Common myeloid progenitor, CD34-positive (primary cell): ENCODE data around the gene PPM1H.

Source experiments
- CTCF ChIA-PET: fragments of 350-600 bp; sonication (Branson Sonifier 250); formaldehyde crosslinking; loops from one replicate; lab custom pipeline; 2021; ENCODE audit warnings: antibody characterized with exemption; lab: Charles Lee
- POLR2A ChIA-PET: fragments of 350-600 bp; sonication (Branson Sonifier 250); formaldehyde crosslinking; loops from one replicate; lab custom pipeline; 2021; ENCODE audit warnings: antibody characterized with exemption; lab: Charles Lee
- DNase-seq, 3 donors: peaks; one replicate each; pipeline versions ENCODE4 v3.0.0 to v3.0.0-alpha.2; 2013
- H3K27ac ChIP-seq, 2 experiments: 1 replicate in 1 of 2; 2 replicates in 1 of 2; pipeline ENCODE4 v1.7.0; 2013; ENCODE audit warnings: inconsistent platforms in 2 of 2, low read length in 2 of 2, mild to moderate bottlenecking in 2 of 2, low read depth in 1 of 2, moderate library complexity in 1 of 2; ENCODE audit not compliant: severe bottlenecking in 2 of 2, insufficient read depth in 1 of 2, poor library complexity in 1 of 2
- H3K27me3 ChIP-seq, 5 experiments: replicated peaks in 2 of 5; 1 replicate in 3 of 5; 2 replicates in 2 of 5; pipeline versions ENCODE4 v1.6.1 to v1.7.0; 2013; ENCODE audit warnings: low read length in 4 of 5, mild to moderate bottlenecking in 2 of 5, moderate library complexity in 2 of 5, inconsistent platforms in 1 of 5; ENCODE audit not compliant: insufficient read depth in 5 of 5, control insufficient read depth in 4 of 5
- H3K36me3 ChIP-seq, 4 experiments: 1 replicate in 2 of 4; 2 replicates in 2 of 4; pipeline versions ENCODE4 v1.6.1 to v1.7.0; 2013; ENCODE audit warnings: low read length in 3 of 4, control low read depth in 1 of 4, mild to moderate bottlenecking in 1 of 4; ENCODE audit not compliant: control insufficient read depth in 4 of 4, insufficient read depth in 4 of 4
- H3K4me1 ChIP-seq, 4 experiments: 1 replicate in 3 of 4; 2 replicates in 1 of 4; pipeline versions ENCODE4 v1.6.1 to v1.7.1; 2013; ENCODE audit warnings: low read length in 3 of 4, mild to moderate bottlenecking in 3 of 4, control low read depth in 1 of 4, inconsistent platforms in 1 of 4, moderate library complexity in 1 of 4; ENCODE audit not compliant: control insufficient read depth in 4 of 4, insufficient read depth in 4 of 4; ENCODE audit errors: control extremely low read depth in 1 of 4
- H3K4me3 ChIP-seq, 7 experiments: 1 replicate in 4 of 7; 2 replicates in 3 of 7; pipeline versions ENCODE4 v1.5.1 to v1.7.0; 2013; ENCODE audit warnings: mild to moderate bottlenecking in 7 of 7, low read length in 6 of 7, moderate library complexity in 6 of 7, inconsistent platforms in 2 of 7, low read depth in 2 of 7, control low read depth in 1 of 7; ENCODE audit not compliant: insufficient read depth in 4 of 7, control insufficient read depth in 1 of 7; ENCODE audit errors: extremely low read depth in 1 of 7
- H3K9me3 ChIP-seq, 5 experiments: 1 replicate in 4 of 5; 2 replicates in 1 of 5; pipeline versions ENCODE4 v1.6.1 to v1.7.1; 2013; ENCODE audit warnings: low read length in 4 of 5, mild to moderate bottlenecking in 2 of 5, inconsistent platforms in 1 of 5, low read depth in 1 of 5, moderate library complexity in 1 of 5; ENCODE audit not compliant: control insufficient read depth in 4 of 5, insufficient read depth in 2 of 5; ENCODE audit errors: control extremely low read depth in 1 of 5
- WGBS: methylation state at CpG from one replicate; pipeline ENCODE4 v1.1.5; 2013; ENCODE audit not compliant: insufficient coverage; 5-methylcytosine and 5-hydroxymethylcytosine counted together

Gene PPM1H

DNA sequence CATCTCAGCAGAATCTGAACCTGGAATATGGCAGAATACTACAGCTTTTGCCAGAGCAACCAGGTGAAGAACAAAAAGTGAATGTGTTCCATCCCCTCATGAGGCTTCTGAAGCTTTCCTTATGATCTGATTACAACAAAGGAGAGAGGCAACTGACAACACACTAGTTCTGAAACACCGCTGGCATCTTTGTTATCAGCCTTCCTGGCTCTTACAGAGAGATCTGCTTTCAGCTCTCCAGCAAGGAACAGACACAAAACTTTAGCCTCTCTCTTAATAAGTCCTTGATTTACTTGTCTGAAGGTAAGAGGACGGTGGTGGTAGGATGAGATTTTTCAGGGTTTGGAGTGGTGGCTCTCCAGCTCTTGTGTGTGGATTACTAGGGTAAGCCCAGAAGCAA, 227.0 kb downstream of the PPM1H start:
- CTCF ChIA-PET: interaction anchor here (1.3 to 4.8 kb wide), 5 partner anchors 10 to 92 kb away, joined by 3 to 22 read pairs (median 4); no protein-coding TSS in a partner anchor

DNA sequence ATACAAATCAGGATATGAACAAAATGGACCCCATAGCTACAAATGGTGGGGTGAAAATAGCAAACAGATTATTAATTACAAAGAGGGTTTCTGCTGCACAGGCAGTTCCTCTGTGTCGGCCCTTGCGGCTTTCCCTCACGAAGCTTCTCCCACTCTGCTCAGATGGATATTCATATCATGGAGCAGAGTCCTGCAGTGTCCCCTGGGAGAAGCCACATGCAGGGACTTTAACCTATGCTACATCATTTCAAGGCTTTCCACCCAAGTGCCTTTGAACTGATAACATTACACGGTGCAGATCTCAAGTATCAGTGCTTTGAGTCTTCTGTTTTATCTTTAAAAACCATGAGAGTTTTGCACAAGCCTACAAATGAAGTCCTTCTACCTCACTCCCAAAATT, 229.1 kb downstream of the PPM1H start:
- POLR2A ChIA-PET: no interaction called here
- CTCF ChIA-PET: interaction anchor here (1.2 to 4.8 kb wide), 4 partner anchors 8 to 20 kb away, joined by 3 to 22 read pairs (median 6); no protein-coding TSS in a partner anchor

More for the DNA sequence above, 227.0 kb downstream of the PPM1H start:
- Histone ChIP-seq H3K4me1 (peaks cover 2 to 16% (median 15%) of the 10 kb centered on the region in 4 experiments), H3K27ac (no peak overlapping the region), H3K36me3 (peaks cover 0 to 23% (median 5%) of the 10 kb centered on the region in 4 experiments), H3K4me3 (no peak overlapping the region), H3K27me3 (no peaks in the 10 kb centered on the region), H3K9me3 (no peaks in the 10 kb centered on the region)
- 100% methylated on average over 1 of the region's 2 CpGs for WGBS
- POLR2A ChIA-PET: no interaction called here
- DNase-seq: no peak

DNA sequence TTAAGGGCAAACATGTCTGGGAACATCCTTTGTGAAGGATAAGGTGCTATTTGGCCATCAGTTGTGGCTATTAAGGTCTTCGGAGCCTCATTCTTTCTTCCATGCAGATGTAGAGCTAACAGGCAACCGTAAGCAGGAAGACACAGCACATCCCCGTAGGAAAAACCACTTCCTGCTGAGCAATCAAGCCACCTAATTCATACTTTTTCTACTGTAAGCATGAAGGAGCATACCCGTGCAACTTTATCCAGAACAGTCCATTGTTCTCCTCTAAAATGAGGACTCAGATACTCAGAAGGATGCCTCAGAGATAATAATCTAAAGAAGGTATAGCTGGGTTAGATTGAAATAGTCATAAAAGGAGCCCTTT, 232.0 kb downstream of the PPM1H start:
- no peaks in the 10 kb centered on the region for H3K27me3 ChIP-seq
- POLR2A ChIA-PET: no interaction called here
- H3K27ac ChIP-seq: no peak overlapping the region
- WGBS: 27% methylated on average over 3 of the region's 4 CpGs
- peaks cover 0 to 20% (median 3%) of the 10 kb centered on the region in 4 experiments for H3K36me3 ChIP-seq
- no peak overlapping the region for H3K4me3 ChIP-seq
- DNase-seq: peak in 2 of 3 donors; percentile 4 to 12
- CTCF ChIA-PET: interaction anchor here (1.1 to 1.9 kb wide), 3 partner anchors 9 to 39 kb away, joined by 3 to 7 read pairs (median 6); no protein-coding TSS in a partner anchor
- H3K9me3 ChIP-seq: no peaks in the 10 kb centered on the region
- peaks cover 6 to 24% (median 23%) of the 10 kb centered on the region in 4 experiments for H3K4me1 ChIP-seq

More for the DNA sequence above, 229.1 kb downstream of the PPM1H start:
- H3K9me3 ChIP-seq: no peaks in the 10 kb centered on the region
- no peak for DNase-seq
- H3K27me3 ChIP-seq: no peaks in the 10 kb centered on the region
- 95% methylated on average over 4 of the region's 4 CpGs for WGBS
- H3K27ac ChIP-seq: no peak overlapping the region
- H3K4me3 ChIP-seq: no peak overlapping the region
- H3K36me3 ChIP-seq: peaks cover 0 to 20% (median 4%) of the 10 kb centered on the region in 4 experiments
- H3K4me1 ChIP-seq: peaks cover 5 to 20% (median 18%) of the 10 kb centered on the region in 4 experiments

DNA sequence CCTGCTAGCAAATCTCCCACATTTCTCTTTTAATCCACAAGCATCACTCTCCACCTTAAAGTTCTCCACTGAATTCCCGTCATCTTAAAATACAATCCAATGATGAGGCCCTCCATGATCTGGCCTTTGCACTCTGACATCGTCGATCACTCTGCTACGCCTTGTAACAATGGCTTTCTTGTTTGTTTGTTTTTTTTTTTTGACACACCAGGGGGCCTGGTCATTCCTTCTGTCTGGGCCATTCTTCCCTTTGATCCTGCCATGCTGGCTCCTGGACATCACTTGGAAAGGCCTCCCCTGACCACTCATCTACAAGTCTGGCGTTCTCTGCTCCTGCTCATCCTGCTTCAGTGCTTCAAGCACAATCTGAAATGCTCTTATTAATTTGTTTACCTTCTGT, 233.5 kb downstream of the PPM1H start:
- CTCF ChIA-PET: interaction anchor here (1.9 kb wide), 1 partner anchor 15 kb away, joined by 6 read pairs; no protein-coding TSS in a partner anchor
- DNase-seq: no peak
- Histone ChIP-seq H3K27me3 (no peaks in the 10 kb centered on the region), H3K4me3 (no peak overlapping the region), H3K9me3 (no peaks in the 10 kb centered on the region), H3K4me1 (peaks cover 7 to 31% (median 25%) of the 10 kb centered on the region in 4 experiments), H3K27ac (no peak overlapping the region), H3K36me3 (peaks cover 0 to 21% (median under 1%) of the 10 kb centered on the region in 4 experiments)
- POLR2A ChIA-PET: no interaction called here
- WGBS: 100% methylated on average over 5 of the region's 5 CpGs

DNA sequence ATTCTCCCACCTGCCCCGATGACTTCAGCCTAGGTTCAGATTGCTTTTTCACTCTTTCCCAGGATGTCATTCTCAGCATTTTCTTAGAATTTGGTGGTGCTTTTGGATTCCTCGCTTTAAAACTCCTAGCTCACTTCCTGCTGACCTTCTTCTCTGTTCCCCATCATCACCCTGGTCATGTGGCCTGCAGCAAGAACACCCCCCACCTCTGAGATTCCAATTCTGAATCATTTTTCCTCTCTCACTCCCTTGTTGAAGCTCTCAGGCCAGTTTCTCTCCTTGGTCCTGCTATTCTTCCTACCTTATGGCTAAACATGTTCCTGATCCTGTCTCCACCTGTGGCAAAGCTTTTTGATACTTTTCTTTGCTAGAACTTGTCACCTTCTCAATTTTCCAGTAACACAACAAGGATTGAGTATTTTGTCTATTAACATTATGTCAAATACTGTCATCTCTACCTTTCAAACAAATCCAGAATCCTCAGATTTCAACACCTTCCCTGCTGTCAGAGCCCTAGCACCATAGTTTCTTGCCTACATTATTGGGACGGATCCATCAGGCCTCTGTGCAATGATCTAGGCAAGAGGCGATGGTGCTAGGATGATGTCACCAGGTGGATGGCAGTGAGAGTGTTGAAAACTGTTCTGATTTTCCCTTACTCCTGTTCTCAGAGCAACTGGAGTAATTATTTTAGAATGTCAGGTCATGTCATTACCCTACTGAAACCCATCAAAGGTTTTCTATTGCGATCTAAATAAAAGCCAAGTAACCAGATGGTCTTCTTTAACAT, 234.7 kb downstream of the PPM1H start:
- Histone ChIP-seq H3K36me3 (peaks cover 0 to 15% (median under 1%) of the 10 kb centered on the region in 4 experiments), H3K27ac (no peak overlapping the region), H3K4me1 (peaks cover 7 to 39% (median 31%) of the 10 kb centered on the region in 4 experiments), H3K4me3 (no peak overlapping the region), H3K27me3 (no peaks in the 10 kb centered on the region), H3K9me3 (no peaks in the 10 kb centered on the region)
- WGBS: 94% methylated on average over 5 of the region's 5 CpGs
- POLR2A ChIA-PET: no interaction called here
- CTCF ChIA-PET: interaction anchor here (1.0 to 6.1 kb wide), 3 partner anchors 7 to 90 kb away, joined by 3 to 22 read pairs (median 4); no protein-coding TSS in a partner anchor
- no peak for DNase-seq

DNA sequence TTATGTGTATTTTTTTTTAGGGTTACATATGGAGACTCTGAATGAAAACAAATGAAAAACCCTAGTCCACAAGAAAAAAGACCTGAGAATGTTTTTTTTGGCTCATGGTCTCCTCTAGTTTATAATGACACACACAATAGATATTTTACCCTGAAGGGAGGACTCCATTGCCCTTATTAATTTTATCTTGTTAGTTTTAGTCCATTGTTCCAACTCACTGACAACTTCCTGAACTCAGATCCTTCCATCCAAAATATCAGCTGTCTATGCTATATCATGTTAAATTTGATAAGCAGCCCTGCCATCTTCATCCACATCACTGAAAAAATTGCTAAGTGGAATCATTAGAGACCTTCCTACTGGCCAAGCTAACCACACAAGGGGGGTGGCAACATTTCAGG, 236.2 kb downstream of the PPM1H start:
- CTCF ChIA-PET: interaction anchor here (1.2 to 6.1 kb wide), 4 partner anchors 8 to 30 kb away, joined by 3 to 22 read pairs (median 6); no protein-coding TSS in a partner anchor
- H3K27ac ChIP-seq: no peak overlapping the region
- H3K36me3 ChIP-seq: peaks cover 0 to 10% (median 1%) of the 10 kb centered on the region in 4 experiments
- H3K4me1 ChIP-seq: peaks cover 7 to 38% (median 24%) of the 10 kb centered on the region in 4 experiments
- DNase-seq: no peak
- no peaks in the 10 kb centered on the region for H3K27me3 ChIP-seq
- POLR2A ChIA-PET: no interaction called here
- H3K4me3 ChIP-seq: no peak overlapping the region
- no peaks in the 10 kb centered on the region for H3K9me3 ChIP-seq

DNA sequence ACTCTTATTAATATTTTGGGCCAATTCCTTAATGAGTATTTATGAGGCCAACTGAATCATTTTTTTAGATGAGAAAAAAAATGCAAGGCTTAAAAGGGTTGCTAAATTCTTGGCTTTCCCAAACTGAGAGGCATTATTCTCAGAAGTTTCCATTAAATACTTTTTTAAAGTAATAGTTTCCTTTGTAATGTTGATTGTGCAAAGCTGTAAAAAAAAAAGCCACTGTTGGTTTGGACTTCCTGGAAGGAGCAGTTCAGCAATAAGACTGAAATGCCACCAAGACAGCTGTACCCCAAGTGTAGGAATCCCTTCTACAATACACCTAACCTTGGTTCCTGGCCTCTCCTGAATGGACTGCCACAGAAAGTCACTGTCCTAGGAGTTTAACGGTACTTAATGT, 237.1 kb downstream of the PPM1H start:
- ChIA-PET POLR2A (no interaction called here), CTCF (interaction anchor here (6.1 kb wide), 1 partner anchor 9 kb away, joined by 22 read pairs; no protein-coding TSS in a partner anchor)
- Histone ChIP-seq H3K4me3 (peak overlapping the region in 1 of 7 experiments; percentile 4), H3K4me1 (peaks cover 5 to 30% (median 16%) of the 10 kb centered on the region in 4 experiments), H3K27me3 (no peaks in the 10 kb centered on the region), H3K9me3 (no peaks in the 10 kb centered on the region), H3K27ac (no peak overlapping the region), H3K36me3 (peaks cover 2 to 18% (median 7%) of the 10 kb centered on the region in 4 experiments)
- 80% methylated on average over 1 of the region's 1 CpG for WGBS
- peak in 2 of 3 donors; percentile 7 for DNase-seq
